CD14-positive monocyte (primary cell): ENCODE data around the gene HAS3. TPM values are rescaled to one million over a fixed set of nuclear protein-coding genes. Genes with fewer than 3 reads are reported as not detected.

ENCODE experiments used
- DNase-seq, 3 donors: peaks; one replicate each; pipeline ENCODE4 v3.0.0-alpha.2; 2011 to 2022
- H2AFZ ChIP-seq: 2 replicates; pipeline ENCODE4 v1.6.0; 2012; ENCODE audit warnings: mild to moderate bottlenecking, low read depth, low read length, inconsistent platforms; ENCODE audit not compliant: insufficient read depth, poor library complexity, severe bottlenecking
- H3K27ac ChIP-seq, 2 donors: 1 replicate in 1 of 2; 2 replicates in 1 of 2; pipeline ENCODE4 v1.5.1; 2012 to 2013; ENCODE audit warnings: low read length in 2 of 2, control low read depth in 1 of 2, inconsistent platforms in 1 of 2, low read depth in 1 of 2, mild to moderate bottlenecking in 1 of 2
- H3K27me3 ChIP-seq, 2 donors: one replicate each; pipeline versions ENCODE4 v1.6.0 to v1.6.1; 2011 to 2013; ENCODE audit warnings: low read length in 2 of 2; ENCODE audit not compliant: control insufficient read depth in 2 of 2, insufficient read depth in 2 of 2
- H3K36me3 ChIP-seq, 2 donors: replicated peaks in 1 of 2; 1 replicate in 1 of 2; 2 replicates in 1 of 2; pipeline versions ENCODE4 v1.5.1 to v1.6.1; 2012 to 2013; ENCODE audit warnings: low read length in 2 of 2, control low read depth in 1 of 2, inconsistent platforms in 1 of 2, mild to moderate bottlenecking in 1 of 2; ENCODE audit not compliant: insufficient read depth in 2 of 2, control insufficient read depth in 1 of 2
- H3K4me1 ChIP-seq, 2 donors: 1 replicate in 1 of 2; 2 replicates in 1 of 2; pipeline versions ENCODE4 v1.5.1 to v1.6.1; 2012 to 2013; ENCODE audit warnings: low read length in 2 of 2, control low read depth in 1 of 2, inconsistent platforms in 1 of 2, mild to moderate bottlenecking in 1 of 2, moderate library complexity in 1 of 2; ENCODE audit not compliant: insufficient read depth in 2 of 2, control insufficient read depth in 1 of 2
- H3K4me2 ChIP-seq: replicated peaks from 2 replicates; pipeline ENCODE3; 2012; ENCODE audit warnings: low read length, moderate library complexity, mild to moderate bottlenecking; ENCODE audit not compliant: poor library complexity, severe bottlenecking; ENCODE audit errors: extremely low read depth
- H3K4me3 ChIP-seq, 3 experiments: fragments of 200-600 bp in 1 of 3; sonication (generic) in 1 of 3; replicated peaks in 1 of 3; 1 replicate in 2 of 3; 2 replicates in 1 of 3; pipeline ENCODE4 v1.5.1; 2011 to 2013; ENCODE audit warnings: low read length in 3 of 3, mild to moderate bottlenecking in 3 of 3, control low read depth in 2 of 3, low read depth in 2 of 3, inconsistent platforms in 1 of 3, moderate library complexity in 1 of 3
- H3K79me2 ChIP-seq: 2 replicates; pipeline ENCODE4 v1.6.0; 2012; ENCODE audit warnings: mild to moderate bottlenecking, control low read depth, inconsistent platforms, low read length, moderate library complexity; ENCODE audit not compliant: insufficient read depth
- H3K9ac ChIP-seq: 2 replicates; pipeline ENCODE4 v1.6.0; 2017; ENCODE audit warnings: low read length, mild to moderate bottlenecking; ENCODE audit not compliant: insufficient read depth, poor library complexity, severe bottlenecking
- H3K9me3 ChIP-seq, 2 donors: replicated peaks in 1 of 2; 1 replicate in 1 of 2; 2 replicates in 1 of 2; pipeline versions ENCODE4 v1.5.1 to v1.6.1; 2012 to 2013; ENCODE audit warnings: low read length in 2 of 2, control low read depth in 1 of 2; ENCODE audit not compliant: control insufficient read depth in 1 of 2, insufficient read depth in 1 of 2
- H4K20me1 ChIP-seq: 2 replicates; pipeline ENCODE4 v1.6.0; 2012; ENCODE audit warnings: mild to moderate bottlenecking, low read length, control low read depth, moderate library complexity; ENCODE audit not compliant: insufficient read depth
- H3K27ac Mint-ChIP-seq, 7 donors: one replicate each; pipeline ENCODE4 v1.8.0; 2020; ENCODE audit warnings: mild to moderate bottlenecking in 7 of 7, mixed read lengths in 7 of 7, moderate library complexity in 6 of 7, inconsistent platforms in 2 of 7
- H3K27me3 Mint-ChIP-seq, 3 donors: one replicate each; pipeline ENCODE4 v1.8.0; 2021 to 2022; ENCODE audit warnings: low read depth in 3 of 3, mild to moderate bottlenecking in 3 of 3, mixed read lengths in 3 of 3, moderate library complexity in 3 of 3, inconsistent platforms in 1 of 3
- H3K36me3 Mint-ChIP-seq, 2 donors: one replicate each; pipeline ENCODE4 v1.8.0; 2020; ENCODE audit warnings: mixed read lengths in 2 of 2, inconsistent platforms in 1 of 2, mild to moderate bottlenecking in 1 of 2
- H3K4me1 Mint-ChIP-seq: one replicate; pipeline ENCODE4 v1.8.0; 2020; ENCODE audit warnings: mild to moderate bottlenecking, mixed read lengths
- H3K4me3 Mint-ChIP-seq, 2 donors: one replicate each; pipeline ENCODE4 v1.8.0; 2020; ENCODE audit warnings: mild to moderate bottlenecking in 2 of 2, mixed read lengths in 2 of 2, moderate library complexity in 1 of 2
- H3K9me3 Mint-ChIP-seq, 7 donors: one replicate each; pipeline ENCODE4 v1.8.0; 2020 to 2022; ENCODE audit warnings: mixed read lengths in 7 of 7, mild to moderate bottlenecking in 6 of 7, moderate library complexity in 6 of 7, inconsistent platforms in 2 of 7
- WGBS: methylation state at CpG from one replicate; pipeline ENCODE4 v1.1.5; 2013; ENCODE audit warnings: missing lambda C conversion rate; ENCODE audit not compliant: insufficient coverage; 5-methylcytosine and 5-hydroxymethylcytosine counted together
- intact Hi-C, 2 donors: fragments of 100-400 bp; cut with micrococcal nuclease; formaldehyde crosslinking; loops; one replicate each; pipeline versions ENCODE4 v1.15.0 to v1.15.1; 2023
- polyA plus RNA-seq, 3 donors: library from polyadenylated mRNA; depleted of rRNA in 1 of 3; unstranded in 2 of 3; stranded (reverse) in 1 of 3; fragments of 300-500 nt in 2 of 3; fragments of >200 nt in 1 of 3; fragmentation: Illumina TruSeq in 2 of 3; gene quantifications; 1 replicate in 2 of 3; 2 replicates in 1 of 3; pipeline ENCODE4 v1.2.3, GENCODE V29; 2012 to 2021
- TF ChIP-seq, protein P1 (sequence below): fragments of 200-600 bp; IDR thresholded peaks from one replicate; pipeline ENCODE4 v1.8.0; 2022; ENCODE audit warnings: antibody characterized with exemption, mild to moderate bottlenecking

The HAS3 gene
- polyA plus RNA-seq, 3 donors, result 1.3 TPM; not detected in 2

- Mint-ChIP-seq H3K27ac (peak overlapping the region in 1 of 7 donors; percentile 50), H3K36me3 (peaks cover 58 to 62% of the 10 kb centered on the region in 2 donors), H3K4me3 (no peak overlapping the region), H3K4me1 (peaks cover 6% of the 10 kb centered on the region), H3K27me3 (peaks cover 13 to 17% (median 15%) of the 10 kb centered on the region in 3 donors), H3K9me3 (peaks cover 0 to 2% (median 0%) of the 10 kb centered on the region in 7 donors)
- DNase-seq, result no peak
- Histone ChIP-seq H3K4me3 (no peak overlapping the region), H3K4me2 (no peak overlapping the region), H3K27me3 (peaks cover under 1 to 9% of the 10 kb centered on the region in 2 donors), H3K27ac (no peak overlapping the region), H3K79me2 (no peaks in the 10 kb centered on the region), H2AFZ (no peak overlapping the region), H4K20me1 (peaks cover 87% of the 10 kb centered on the region), H3K36me3 (peaks cover 35 to 63% of the 10 kb centered on the region in 2 donors), H3K9ac (no peak overlapping the region), H3K9me3 (no peaks in the 10 kb centered on the region), H3K4me1 (no peaks in the 10 kb centered on the region)
- intact Hi-C loops, result no loop called here
- WGBS, result 95% methylated on average over 4 of the region's 7 CpGs
- TF ChIP-seq, protein P1, sequence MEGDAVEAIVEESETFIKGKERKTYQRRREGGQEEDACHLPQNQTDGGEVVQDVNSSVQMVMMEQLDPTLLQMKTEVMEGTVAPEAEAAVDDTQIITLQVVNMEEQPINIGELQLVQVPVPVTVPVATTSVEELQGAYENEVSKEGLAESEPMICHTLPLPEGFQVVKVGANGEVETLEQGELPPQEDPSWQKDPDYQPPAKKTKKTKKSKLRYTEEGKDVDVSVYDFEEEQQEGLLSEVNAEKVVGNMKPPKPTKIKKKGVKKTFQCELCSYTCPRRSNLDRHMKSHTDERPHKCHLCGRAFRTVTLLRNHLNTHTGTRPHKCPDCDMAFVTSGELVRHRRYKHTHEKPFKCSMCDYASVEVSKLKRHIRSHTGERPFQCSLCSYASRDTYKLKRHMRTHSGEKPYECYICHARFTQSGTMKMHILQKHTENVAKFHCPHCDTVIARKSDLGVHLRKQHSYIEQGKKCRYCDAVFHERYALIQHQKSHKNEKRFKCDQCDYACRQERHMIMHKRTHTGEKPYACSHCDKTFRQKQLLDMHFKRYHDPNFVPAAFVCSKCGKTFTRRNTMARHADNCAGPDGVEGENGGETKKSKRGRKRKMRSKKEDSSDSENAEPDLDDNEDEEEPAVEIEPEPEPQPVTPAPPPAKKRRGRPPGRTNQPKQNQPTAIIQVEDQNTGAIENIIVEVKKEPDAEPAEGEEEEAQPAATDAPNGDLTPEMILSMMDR, result no peak
Measured at GRCh38 chr16:69113216-69113615, 7.8 kb downstream of the HAS3 start.

DNA sequence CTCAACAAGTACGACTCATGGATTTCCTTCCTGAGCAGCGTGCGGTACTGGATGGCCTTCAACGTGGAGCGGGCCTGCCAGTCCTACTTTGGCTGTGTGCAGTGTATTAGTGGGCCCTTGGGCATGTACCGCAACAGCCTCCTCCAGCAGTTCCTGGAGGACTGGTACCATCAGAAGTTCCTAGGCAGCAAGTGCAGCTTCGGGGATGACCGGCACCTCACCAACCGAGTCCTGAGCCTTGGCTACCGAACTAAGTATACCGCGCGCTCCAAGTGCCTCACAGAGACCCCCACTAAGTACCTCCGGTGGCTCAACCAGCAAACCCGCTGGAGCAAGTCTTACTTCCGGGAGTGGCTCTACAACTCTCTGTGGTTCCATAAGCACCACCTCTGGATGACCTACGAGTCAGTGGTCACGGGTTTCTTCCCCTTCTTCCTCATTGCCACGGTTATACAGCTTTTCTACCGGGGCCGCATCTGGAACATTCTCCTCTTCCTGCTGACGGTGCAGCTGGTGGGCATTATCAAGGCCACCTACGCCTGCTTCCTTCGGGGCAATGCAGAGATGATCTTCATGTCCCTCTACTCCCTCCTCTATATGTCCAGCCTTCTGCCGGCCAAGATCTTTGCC is 9.0 kb downstream of the HAS3 start:
- H3K4me1 ChIP-seq, result no peaks in the 10 kb centered on the region
- peaks cover 6% of the 10 kb centered on the region for H3K4me1 Mint-ChIP-seq
- H3K36me3 ChIP-seq, result peaks cover 44 to 72% of the 10 kb centered on the region in 2 donors
- H3K36me3 Mint-ChIP-seq, result peaks cover 55 to 68% of the 10 kb centered on the region in 2 donors
- H3K4me3 ChIP-seq, result no peak overlapping the region
- intact Hi-C loops, result no loop called here
- no peaks in the 10 kb centered on the region for H3K9me3 ChIP-seq
- H3K9me3 Mint-ChIP-seq, result peaks cover 0 to 2% (median 0%) of the 10 kb centered on the region in 7 donors
- peak overlapping the region in 4 of 7 donors; percentile 1 to 55 (median 40) for H3K27ac Mint-ChIP-seq
- H3K27ac ChIP-seq, result no peak overlapping the region
- no peak overlapping the region for H3K4me3 Mint-ChIP-seq
- no peak overlapping the region for H3K4me2 ChIP-seq
- peaks cover 86% of the 10 kb centered on the region for H4K20me1 ChIP-seq
- no peaks in the 10 kb centered on the region for H3K27me3 ChIP-seq
- 81% methylated on average over 23 of the region's 25 CpGs for WGBS
- DNase-seq, result peak in 1 of 3 donors; percentile 8
- no peaks in the 10 kb centered on the region for H3K79me2 ChIP-seq
- peaks cover 3 to 7% (median 4%) of the 10 kb centered on the region in 3 donors for H3K27me3 Mint-ChIP-seq
- no peak overlapping the region for H2AFZ ChIP-seq
- no peak overlapping the region for H3K9ac ChIP-seq
- TF ChIP-seq, protein P1, result no peak
